ENCODE data around the gene XPC. TPM values are rescaled to one million over a fixed set of nuclear protein-coding genes. Genes with fewer than 3 reads are reported as not detected.

Gene XPC
- total RNA-seq, 1 donor from 2014 or later = 26.8 TPM

- H3K4me1 Mint-ChIP-seq (ENCODE audit: low read depth) = peaks cover 3% of the 10 kb centered on the region
- no peak for TF ChIP-seq CTCF (IDR thresholded peaks at IDR 0.05)
- no peak overlapping the region for H3K27ac Mint-ChIP-seq (ENCODE audit: unreplicated experiment)
- H3K4me3 Mint-ChIP-seq (ENCODE audit: unreplicated experiment) = no peak overlapping the region
- H3K36me3 Mint-ChIP-seq (ENCODE audit: low read depth) = peaks cover 72% of the 10 kb centered on the region
- H3K27me3 Mint-ChIP-seq (ENCODE audit: low read depth) = no peaks in the 10 kb centered on the region
- no peak for DNase-seq (ENCODE audit: low spot score)
- peaks cover 21% of the 10 kb centered on the region for H3K9me3 Mint-ChIP-seq (ENCODE audit: low read depth)
Observed at GRCh38 chr3:14161282-14161681, 17.1 kb downstream of the XPC start.

- Mint-ChIP-seq H3K4me3 (ENCODE audit: unreplicated experiment) (no peak overlapping the region), H3K4me1 (ENCODE audit: low read depth) (no peaks in the 10 kb centered on the region), H3K27me3 (ENCODE audit: low read depth) (no peaks in the 10 kb centered on the region), H3K9me3 (ENCODE audit: low read depth) (peaks cover 21% of the 10 kb centered on the region), H3K27ac (ENCODE audit: unreplicated experiment) (no peak overlapping the region), H3K36me3 (ENCODE audit: low read depth) (peaks cover 68% of the 10 kb centered on the region)
- no peak for DNase-seq (ENCODE audit: low spot score)
- TF ChIP-seq CTCF (IDR thresholded peaks at IDR 0.05) = no peak
Observed at GRCh38 chr3:14159426-14159825, 19.0 kb downstream of the XPC start.

GRCh38 chr3:14158370-14158769 lies 20.0 kb downstream of the XPC start:
- H3K4me1 Mint-ChIP-seq (ENCODE audit: low read depth) = no peaks in the 10 kb centered on the region
- H3K27me3 Mint-ChIP-seq (ENCODE audit: low read depth) = no peaks in the 10 kb centered on the region
- H3K9me3 Mint-ChIP-seq (ENCODE audit: low read depth) = peaks cover 20% of the 10 kb centered on the region
- no peak overlapping the region for H3K27ac Mint-ChIP-seq (ENCODE audit: unreplicated experiment)
- H3K36me3 Mint-ChIP-seq (ENCODE audit: low read depth) = peaks cover 65% of the 10 kb centered on the region
- peak; percentile 68 for DNase-seq (ENCODE audit: low spot score)
- TF ChIP-seq CTCF (IDR thresholded peaks at IDR 0.05) = no peak
- no peak overlapping the region for H3K4me3 Mint-ChIP-seq (ENCODE audit: unreplicated experiment)

- no peak overlapping the region for H3K27ac Mint-ChIP-seq (ENCODE audit: unreplicated experiment)
- H3K27me3 Mint-ChIP-seq (ENCODE audit: low read depth) = no peaks in the 10 kb centered on the region
- peaks cover 17% of the 10 kb centered on the region for H3K9me3 Mint-ChIP-seq (ENCODE audit: low read depth)
- H3K36me3 Mint-ChIP-seq (ENCODE audit: low read depth) = peaks cover 62% of the 10 kb centered on the region
- no peaks in the 10 kb centered on the region for H3K4me1 Mint-ChIP-seq (ENCODE audit: low read depth)
- peak; percentile 72 for DNase-seq (ENCODE audit: low spot score)
- TF ChIP-seq CTCF (IDR thresholded peaks at IDR 0.05) = no peak
- H3K4me3 Mint-ChIP-seq (ENCODE audit: unreplicated experiment) = no peak overlapping the region
Observed at GRCh38 chr3:14157951-14158350, 20.4 kb downstream of the XPC start.

- H3K36me3 Mint-ChIP-seq (ENCODE audit: low read depth) = peaks cover 58% of the 10 kb centered on the region
Observed at GRCh38 chr3:14156843-14157561, 21.4 kb downstream of the XPC start.

More at GRCh38 chr3:14156843-14157561, 21.4 kb downstream of the XPC start:
- H3K4me3 Mint-ChIP-seq (ENCODE audit: unreplicated experiment) = no peak overlapping the region
- peaks cover 12% of the 10 kb centered on the region for H3K9me3 Mint-ChIP-seq (ENCODE audit: low read depth)
- no peak for DNase-seq (ENCODE audit: low spot score)
- no peak overlapping the region for H3K27ac Mint-ChIP-seq (ENCODE audit: unreplicated experiment)
- no peaks in the 10 kb centered on the region for H3K4me1 Mint-ChIP-seq (ENCODE audit: low read depth)
- no peak for TF ChIP-seq CTCF (IDR thresholded peaks at IDR 0.05)
- no peaks in the 10 kb centered on the region for H3K27me3 Mint-ChIP-seq (ENCODE audit: low read depth)

Measured in chondrocyte (in vitro differentiated cells).